HepG2 (cell line): ENCODE results near the gene SCP2. TPM values are rescaled to one million over a fixed set of nuclear protein-coding genes. Genes with fewer than 3 reads are reported as not detected.
A peak's percentile ranks its signal among the peaks of the same experiment; 100 is the strongest.

ENCODE experiments used
- ATAC-seq: fragments of 200-7000 bp; cut with Tn5 transposase; 3 replicates; pipeline ENCODE4 v1.9.1; 2020; ENCODE audit warnings: mild to moderate bottlenecking, moderate library complexity
- BruUV-seq: library from RNA; stranded (reverse); fragments of 400-500 nt; replicated peaks from 2 replicates; lab custom pipeline; 2021; lab: Mats Ljungman, UMichigan
- CTCF ChIA-PET: fragments of 300-600 bp; formaldehyde crosslinking; extraction: SDS; loops from one replicate; lab custom pipeline; 2021; ENCODE audit warnings: low total read pairs, inconsistent platforms, low intra/inter-chr PET ratio; lab: Yijun Ruan, JAX
- POLR2A ChIA-PET: fragments of 350-600 bp; sonication (Branson Sonifier 250); formaldehyde crosslinking; loops from one replicate; lab custom pipeline; 2020; ENCODE audit warnings: antibody characterized with exemption, inconsistent platforms; lab: Yijun Ruan, JAX
- DNase-seq: peaks from one replicate; pipeline ENCODE4 v3.0.0-alpha.2; 2015; ENCODE audit warnings: low spot score
- FAIRE-seq: peaks from 3 replicates; lab custom pipeline; 2011; peaks lifted over from hg19 to GRCh38; lab: Jason Lieb, UNC
- H2AFZ ChIP-seq: one replicate; pipeline ENCODE4 v1.6.1; 2011; ENCODE audit warnings: low read length, inconsistent platforms
- H3K27ac ChIP-seq: fragments of 300-600 bp; 3 replicates; pipeline ENCODE4 v1.8.0; 2011; ENCODE audit warnings: mixed run types, mild to moderate bottlenecking, mixed read lengths, low read length, inconsistent platforms; ENCODE audit not compliant: insufficient read depth; ENCODE audit errors: extremely low read length
- H3K27me3 ChIP-seq, 2 experiments: fragments of 200-600 bp in 1 of 2; 2 replicates in 1 of 2; 3 replicates in 1 of 2; pipeline versions ENCODE4 v1.6.0 to v1.8.0; 2011; ENCODE audit warnings: low read length in 2 of 2, mild to moderate bottlenecking in 2 of 2, moderate library complexity in 2 of 2, inconsistent platforms in 1 of 2; ENCODE audit not compliant: insufficient read depth in 2 of 2, control insufficient read depth in 1 of 2
- H3K36me3 ChIP-seq, 2 experiments: fragments of 200-600 bp in 1 of 2; replicated peaks in 1 of 2; 2 replicates in 1 of 2; 3 replicates in 1 of 2; pipeline versions ENCODE4 v1.5.1 to v1.8.0; 2011; ENCODE audit warnings: low read length in 2 of 2, inconsistent platforms in 1 of 2; ENCODE audit not compliant: insufficient read depth in 2 of 2, control insufficient read depth in 1 of 2
- H3K4me1 ChIP-seq: 2 replicates; pipeline ENCODE4 v1.5.1; 2012; ENCODE audit warnings: low read length, inconsistent platforms; ENCODE audit not compliant: insufficient read depth
- H3K4me2 ChIP-seq: 2 replicates; pipeline ENCODE4 v1.6.0; 2011; ENCODE audit warnings: low read depth, low read length, inconsistent platforms
- H3K4me3 ChIP-seq, 3 experiments: fragments of 200-600 bp in 1 of 3; sonication (generic), shearing (Covaris generic) in 1 of 3; replicated peaks in 1 of 3; 2 replicates each; pipeline ENCODE4 v1.5.1; 2011 to 2016; ENCODE audit warnings: low read length in 3 of 3, inconsistent platforms in 2 of 3, low read depth in 2 of 3, mild to moderate bottlenecking in 2 of 3, control low read depth in 1 of 3, mixed read lengths in 1 of 3; ENCODE audit not compliant: insufficient read depth in 1 of 3
- H3K79me2 ChIP-seq: one replicate; pipeline ENCODE4 v1.6.1; 2011; ENCODE audit warnings: low read length, inconsistent platforms; ENCODE audit not compliant: insufficient read depth
- H3K9ac ChIP-seq: 2 replicates; pipeline ENCODE4 v1.6.0; 2011; ENCODE audit warnings: mild to moderate bottlenecking, low read depth, low read length, inconsistent platforms; ENCODE audit not compliant: insufficient read depth
- H3K9me3 ChIP-seq: 2 replicates; pipeline ENCODE4 v1.5.1; 2012; ENCODE audit warnings: mild to moderate bottlenecking, low read length
- H4K20me1 ChIP-seq: 2 replicates; pipeline ENCODE4 v1.6.0; 2011; ENCODE audit warnings: inconsistent platforms, mild to moderate bottlenecking, low read length, moderate library complexity; ENCODE audit not compliant: insufficient read depth
- ARID5B ChIP-seq: IDR thresholded peaks from 2 replicates; pipeline ENCODE4 v1.4.0; 2020; ENCODE audit warnings: mild to moderate bottlenecking, missing genetic modification reagents
- ATAD3A ChIP-seq: sonication (generic); formaldehyde crosslinking; IDR thresholded peaks from 2 replicates; pipeline ENCODE4 v1.4.0; 2020; ENCODE audit warnings: missing genetic modification reagents
- GABPB1 ChIP-seq: IDR thresholded peaks from 2 replicates; pipeline ENCODE4 v1.6.1; 2016; ENCODE audit warnings: mild to moderate bottlenecking, missing genetic modification reagents, moderate library complexity, missing compliant biosample characterization
- HIC2 ChIP-seq: sonication (generic); formaldehyde crosslinking; IDR thresholded peaks from 2 replicates; pipeline ENCODE4 v1.9.0; 2022; ENCODE audit warnings: low read depth, missing genetic modification reagents
- HNRNPL ChIP-seq: fragments of 200-400 bp; formaldehyde crosslinking; IDR thresholded peaks from 2 replicates; pipeline ENCODE4 v1.6.1; 2017; ENCODE audit warnings: mild to moderate bottlenecking, low read depth, low read length
- HOMEZ ChIP-seq: IDR thresholded peaks from 2 replicates; pipeline ENCODE4 v1.6.1; 2016; ENCODE audit warnings: low read depth
- MEIS1 ChIP-seq: sonication (generic); formaldehyde crosslinking; IDR thresholded peaks from 2 replicates; pipeline ENCODE4 v1.9.0; 2021; ENCODE audit warnings: mild to moderate bottlenecking, missing genetic modification reagents, moderate library complexity, borderline replicate concordance
- PTBP1 ChIP-seq: fragments of 200-400 bp; formaldehyde crosslinking; IDR thresholded peaks from 2 replicates; pipeline ENCODE4 v1.6.1; 2018; ENCODE audit warnings: low read length, low read depth; ENCODE audit not compliant: poor library complexity, severe bottlenecking
- SAP130 ChIP-seq: IDR thresholded peaks from 2 replicates; pipeline ENCODE4 v1.6.1; 2016; ENCODE audit warnings: low read depth
- ZKSCAN5 ChIP-seq: sonication (generic); formaldehyde crosslinking; IDR thresholded peaks from 2 replicates; pipeline ENCODE4 v1.5.1; 2020; ENCODE audit warnings: mild to moderate bottlenecking, missing genetic modification reagents
- ZNF431 ChIP-seq: sonication (generic); formaldehyde crosslinking; IDR thresholded peaks from 2 replicates; pipeline ENCODE4 v1.9.0; 2022; ENCODE audit warnings: missing genetic modification reagents, low read depth, mild to moderate bottlenecking, borderline replicate concordance
- whole genome bisulfite sequencing: methylation state at CpG from one replicate; pipeline ENCODE4 v1.1.6; 2017; ENCODE audit warnings: low lambda C conversion rate; 5-methylcytosine and 5-hydroxymethylcytosine counted together
- in situ Hi-C: cut with HindIII; loops from 2 replicates; pipeline ENCODE4 v1.10.0; 2017; ENCODE audit warnings: low pct_unique_long_range_greater_than_20kb; ENCODE audit not compliant: extremely low pct_ligation_motif_present
- intact Hi-C: fragments of 100-400 bp; cut with micrococcal nuclease; formaldehyde crosslinking; loops from one replicate; pipeline ENCODE4 v1.10.0; 2022; ENCODE audit not compliant: unreplicated experiment
- polyA plus RNA-seq, 8 experiments: library from polyadenylated mRNA; depleted of rRNA in 3 of 8; stranded (reverse) in 7 of 8; unstranded in 1 of 8; fragments of >200 nt; fragmentation: Illumina TruSeq in 4 of 8; extraction: Trizol in 4 of 8; gene quantifications; 2 replicates each; pipeline versions ENCODE4 v1.2.1 to v1.2.3, GENCODE V29; 2011 to 2016; ENCODE audit warnings: low read depth in 4 of 8, missing spikeins in 1 of 8, mixed read lengths in 1 of 8; ENCODE audit not compliant: insufficient read depth in 1 of 8
- total RNA-seq, 5 experiments: library from RNA; depleted of rRNA; stranded (reverse); fragments of >200 nt; fragmentation: Illumina TruSeq; extraction: Trizol; gene quantifications; 2 replicates each; pipeline ENCODE4 v1.2.3, GENCODE V29; 2016; ENCODE audit warnings: low read depth in 1 of 5
- TF ChIP-seq, protein P1 (sequence below): sonication (generic); formaldehyde crosslinking; IDR thresholded peaks from 2 replicates; pipeline ENCODE4 v1.4.0; 2020; ENCODE audit warnings: missing genetic modification reagents
- TF ChIP-seq, protein P2 (sequence below): sonication (generic); formaldehyde crosslinking; IDR thresholded peaks from 2 replicates; pipeline ENCODE4 v1.4.0; 2020; ENCODE audit warnings: missing genetic modification reagents, borderline replicate concordance

The SCP2 gene
- total and polyA plus RNA-seq, 2 of the 13 experiments (the other 11 are each of a cell fraction or from before 2014, with no cell fraction given) = 59.0 to 133 TPM

GRCh38 chr1:53094533-53094919 lies 167.4 kb downstream of the SCP2 start:
- peak overlapping the region; percentile 30; the same call in 1 of the 2 replicates for H3K9ac ChIP-seq
- no peak for FAIRE-seq
- ATAC-seq = peak; percentile 5; the same call in 2 of the 3 replicates
- no TSS peak for BruUV-seq
- no peak overlapping the region for H2AFZ ChIP-seq
- no peak for DNase-seq
- H3K36me3 ChIP-seq = no peaks in the 10 kb centered on the region
- H3K4me1 ChIP-seq = peaks cover 55% of the 10 kb centered on the region
- no peak overlapping the region for H3K27ac ChIP-seq
- WGBS = 37% methylated on average over 5 of the region's 13 CpGs
- CTCF ChIA-PET = no interaction called here
- H3K4me3 ChIP-seq = peak overlapping the region in 1 of 3 experiments; percentile 17; a peak in 1 of 6 replicates
- peaks cover 40% of the 10 kb centered on the region for H3K9me3 ChIP-seq
- POLR2A ChIA-PET = no interaction called here
- no peaks in the 10 kb centered on the region for H3K79me2 ChIP-seq
- no peaks in the 10 kb centered on the region for H4K20me1 ChIP-seq
- peak overlapping the region; percentile 28; the same call in 1 of the 2 replicates for H3K4me2 ChIP-seq
- intact Hi-C loops = no loop called here
- in situ Hi-C loops = no loop called here
- peaks cover 9 to 18% of the 10 kb centered on the region in 2 experiments; a peak in 3 of 5 replicates for H3K27me3 ChIP-seq
- TF ChIP-seq HIC2 (CRISPR knock-in tag) (0 out of 2 replicates have a peak, but pooled peaks have one; percentile 32), MEIS1 (CRISPR knock-in tag) (no peak), HNRNPL (0 out of 2 replicates have a peak, but pooled peaks have one; percentile 44), GABPB1 (CRISPR knock-in tag) (peak; percentile 47; the same call in 1 of the 2 replicates), HOMEZ (CRISPR knock-in tag) (no peak), SAP130 (0 out of 2 replicates have a peak, but pooled peaks have one; percentile 9), ATAD3A (CRISPR knock-in tag) (no peak), ARID5B (CRISPR knock-in tag) (no peak), ZNF431 (CRISPR knock-in tag) (no peak), PTBP1 (no peak), ZKSCAN5 (CRISPR knock-in tag) (0 out of 2 replicates have a peak, but pooled peaks have one; percentile 35)
- TF ChIP-seq, protein P1, sequence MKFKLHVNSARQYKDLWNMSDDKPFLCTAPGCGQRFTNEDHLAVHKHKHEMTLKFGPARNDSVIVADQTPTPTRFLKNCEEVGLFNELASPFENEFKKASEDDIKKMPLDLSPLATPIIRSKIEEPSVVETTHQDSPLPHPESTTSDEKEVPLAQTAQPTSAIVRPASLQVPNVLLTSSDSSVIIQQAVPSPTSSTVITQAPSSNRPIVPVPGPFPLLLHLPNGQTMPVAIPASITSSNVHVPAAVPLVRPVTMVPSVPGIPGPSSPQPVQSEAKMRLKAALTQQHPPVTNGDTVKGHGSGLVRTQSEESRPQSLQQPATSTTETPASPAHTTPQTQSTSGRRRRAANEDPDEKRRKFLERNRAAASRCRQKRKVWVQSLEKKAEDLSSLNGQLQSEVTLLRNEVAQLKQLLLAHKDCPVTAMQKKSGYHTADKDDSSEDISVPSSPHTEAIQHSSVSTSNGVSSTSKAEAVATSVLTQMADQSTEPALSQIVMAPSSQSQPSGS (CRISPR knock-in tag) = no peak
- TF ChIP-seq, protein P2, sequence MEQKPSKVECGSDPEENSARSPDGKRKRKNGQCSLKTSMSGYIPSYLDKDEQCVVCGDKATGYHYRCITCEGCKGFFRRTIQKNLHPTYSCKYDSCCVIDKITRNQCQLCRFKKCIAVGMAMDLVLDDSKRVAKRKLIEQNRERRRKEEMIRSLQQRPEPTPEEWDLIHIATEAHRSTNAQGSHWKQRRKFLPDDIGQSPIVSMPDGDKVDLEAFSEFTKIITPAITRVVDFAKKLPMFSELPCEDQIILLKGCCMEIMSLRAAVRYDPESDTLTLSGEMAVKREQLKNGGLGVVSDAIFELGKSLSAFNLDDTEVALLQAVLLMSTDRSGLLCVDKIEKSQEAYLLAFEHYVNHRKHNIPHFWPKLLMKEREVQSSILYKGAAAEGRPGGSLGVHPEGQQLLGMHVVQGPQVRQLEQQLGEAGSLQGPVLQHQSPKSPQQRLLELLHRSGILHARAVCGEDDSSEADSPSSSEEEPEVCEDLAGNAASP (CRISPR knock-in tag) = no peak
